ENCODE measurements around the gene NUDT9. TPM values are rescaled to one million over a fixed set of nuclear protein-coding genes. Genes with fewer than 3 reads are reported as not detected.
"Not testable (repeated sequence)": the region's sequence is repeated elsewhere in the genome, so short reads cannot be mapped to it uniquely, and the experiment has no call there.

The NUDT9 gene
- total RNA-seq, 1 donor from 2014 or later, result 56.9 TPM

GRCh38 chr4:87462102-87462501 is 39.7 kb downstream of the NUDT9 start:
- no peak for DNase-seq (ENCODE audit: low spot score)

GRCh38 chr4:87465739-87466366 is 43.5 kb downstream of the NUDT9 start:
- DNase-seq (ENCODE audit: low spot score), result no peak

GRCh38 chr4:87469390-87469789 is 47.0 kb downstream of the NUDT9 start:
- DNase-seq (ENCODE audit: low spot score), result no peak

GRCh38 chr4:87476934-87477333 is 54.6 kb downstream of the NUDT9 start:
- no peak for DNase-seq (ENCODE audit: low spot score)

GRCh38 chr4:87478732-87479250 is 56.4 kb downstream of the NUDT9 start:
- DNase-seq (ENCODE audit: low spot score), result no peak

- no peak for DNase-seq (ENCODE audit: low spot score)
Observed at GRCh38 chr4:87481377-87481776, 59.0 kb downstream of the NUDT9 start.

- not testable (repeated sequence) for DNase-seq (ENCODE audit: low spot score)
Observed at GRCh38 chr4:87483247-87483646, 60.9 kb downstream of the NUDT9 start.

- DNase-seq (ENCODE audit: low spot score), result not testable (repeated sequence)
Observed at GRCh38 chr4:87488666-87489065, 66.3 kb downstream of the NUDT9 start.

GRCh38 chr4:87489678-87490077 is 67.3 kb downstream of the NUDT9 start:
- no peak for DNase-seq (ENCODE audit: low spot score)

- no peak for DNase-seq (ENCODE audit: low spot score)
Observed at GRCh38 chr4:87490664-87491369, 68.4 kb downstream of the NUDT9 start.

- DNase-seq (ENCODE audit: low spot score), result no peak
Observed at GRCh38 chr4:87491436-87491835, 69.1 kb downstream of the NUDT9 start.

GRCh38 chr4:87491851-87492250 is 69.5 kb downstream of the NUDT9 start:
- DNase-seq (ENCODE audit: low spot score), result not testable (repeated sequence)

GRCh38 chr4:87493115-87493514 is 70.7 kb downstream of the NUDT9 start:
- no peak for DNase-seq (ENCODE audit: low spot score)

GRCh38 chr4:87497159-87497558 is 74.8 kb downstream of the NUDT9 start:
- no peak for DNase-seq (ENCODE audit: low spot score)

GRCh38 chr4:87497578-87497977 is 75.2 kb downstream of the NUDT9 start:
- DNase-seq (ENCODE audit: low spot score), result no peak

GRCh38 chr4:87498446-87498900 is 76.1 kb downstream of the NUDT9 start:
- no peak for DNase-seq (ENCODE audit: low spot score)

- no peak for DNase-seq (ENCODE audit: low spot score)
Observed at GRCh38 chr4:87499403-87500091, 77.2 kb downstream of the NUDT9 start.

GRCh38 chr4:87500092-87500462 is 77.7 kb downstream of the NUDT9 start:
- DNase-seq (ENCODE audit: low spot score), result no peak

GRCh38 chr4:87502580-87503238 is 80.3 kb downstream of the NUDT9 start:
- DNase-seq (ENCODE audit: low spot score), result no peak

- no peak for DNase-seq (ENCODE audit: low spot score)
Observed at GRCh38 chr4:87505862-87506261, 83.5 kb downstream of the NUDT9 start.

GRCh38 chr4:87506974-87507701 is 84.8 kb downstream of the NUDT9 start:
- no peak for DNase-seq (ENCODE audit: low spot score)

All from mucosa of gallbladder (tissue), 1 donor.